NT2/D1 (cell line): Measurements from ENCODE around the gene MAT2A.

Source experiments
- DNase-seq: peaks from one replicate; pipeline ENCODE4 v3.0.0-alpha.2; 2011; ENCODE audit warnings: low read depth, low spot score
- H3K27me3 ChIP-seq: 2 replicates; pipeline ENCODE4 v1.6.0; 2011; ENCODE audit warnings: mild to moderate bottlenecking; ENCODE audit not compliant: insufficient read length, insufficient read depth
- H3K36me3 ChIP-seq: 2 replicates; pipeline ENCODE4 v1.6.1; 2011; ENCODE audit warnings: mild to moderate bottlenecking, low read length, mixed read lengths; ENCODE audit not compliant: insufficient read depth, insufficient read length
- H3K4me1 ChIP-seq: 2 replicates; pipeline ENCODE4 v1.5.1; 2011; ENCODE audit not compliant: insufficient read depth, insufficient read length
- H3K4me3 ChIP-seq: 2 replicates; pipeline ENCODE4 v1.5.1; 2011; ENCODE audit warnings: low read depth; ENCODE audit not compliant: insufficient read length
- H3K9ac ChIP-seq: 2 replicates; pipeline ENCODE4 v1.6.0; 2011; ENCODE audit warnings: low read depth; ENCODE audit not compliant: insufficient read length
- H3K9me3 ChIP-seq: 2 replicates; pipeline ENCODE4 v1.5.1; 2011; ENCODE audit warnings: mild to moderate bottlenecking, low read length; ENCODE audit not compliant: insufficient read depth
- SUZ12 ChIP-seq: IDR thresholded peaks from 2 replicates; pipeline ENCODE4 v1.6.1; 2011; ENCODE audit not compliant: insufficient read length, insufficient read depth; ENCODE audit errors: extremely low read depth
- YY1 ChIP-seq: IDR thresholded peaks from 2 replicates; pipeline ENCODE4 v1.6.1; 2011; ENCODE audit not compliant: insufficient read length, insufficient read depth
- ZNF274 ChIP-seq: IDR thresholded peaks from 2 replicates; pipeline ENCODE4 v1.6.1; 2011; ENCODE audit warnings: mild to moderate bottlenecking, low read depth, low read length

Gene MAT2A

DNA sequence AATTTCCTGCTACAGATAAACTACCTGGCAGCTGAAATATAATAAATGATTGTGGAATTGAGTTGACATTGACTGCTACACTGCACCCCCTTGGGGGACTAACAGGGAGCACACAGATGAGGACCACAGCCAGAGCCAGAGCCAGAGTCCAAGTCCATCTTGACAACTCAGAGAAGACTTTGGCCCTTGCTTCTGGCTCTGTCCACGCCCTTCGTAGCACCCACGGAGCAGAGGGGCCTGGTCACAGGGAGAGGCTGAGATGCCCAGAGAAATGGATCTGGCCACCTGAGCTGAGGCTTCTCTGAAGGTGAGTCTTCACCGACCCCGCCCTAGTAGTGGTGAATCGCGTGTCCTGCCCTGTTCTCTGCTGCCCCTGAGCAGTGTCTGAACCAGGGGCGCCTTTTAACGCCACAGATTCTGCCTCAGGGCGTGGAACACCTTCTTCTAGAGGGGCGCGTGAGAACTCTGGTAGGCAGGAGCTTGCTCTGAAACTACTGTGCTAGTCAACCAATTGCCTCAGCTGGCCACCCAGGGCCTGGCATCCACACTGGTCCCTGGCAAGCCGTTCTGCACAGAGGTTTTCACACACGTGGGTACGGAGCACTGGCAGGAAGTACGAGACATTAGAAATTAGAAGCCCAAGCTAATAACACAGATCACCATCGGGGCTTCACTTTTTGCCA is 35.7 kb upstream of the MAT2A start:
- Histone ChIP-seq H3K27me3 (no peaks in the 10 kb centered on the region), H3K4me1 (peaks cover 2% of the 10 kb centered on the region), H3K4me3 (no peak overlapping the region), H3K36me3 (no peaks in the 10 kb centered on the region), H3K9me3 (no peaks in the 10 kb centered on the region), H3K9ac (no peak overlapping the region)
- no peak for TF ChIP-seq SUZ12
- TF ChIP-seq YY1 = no peak
- no peak for TF ChIP-seq ZNF274
- DNase-seq = no peak

DNA sequence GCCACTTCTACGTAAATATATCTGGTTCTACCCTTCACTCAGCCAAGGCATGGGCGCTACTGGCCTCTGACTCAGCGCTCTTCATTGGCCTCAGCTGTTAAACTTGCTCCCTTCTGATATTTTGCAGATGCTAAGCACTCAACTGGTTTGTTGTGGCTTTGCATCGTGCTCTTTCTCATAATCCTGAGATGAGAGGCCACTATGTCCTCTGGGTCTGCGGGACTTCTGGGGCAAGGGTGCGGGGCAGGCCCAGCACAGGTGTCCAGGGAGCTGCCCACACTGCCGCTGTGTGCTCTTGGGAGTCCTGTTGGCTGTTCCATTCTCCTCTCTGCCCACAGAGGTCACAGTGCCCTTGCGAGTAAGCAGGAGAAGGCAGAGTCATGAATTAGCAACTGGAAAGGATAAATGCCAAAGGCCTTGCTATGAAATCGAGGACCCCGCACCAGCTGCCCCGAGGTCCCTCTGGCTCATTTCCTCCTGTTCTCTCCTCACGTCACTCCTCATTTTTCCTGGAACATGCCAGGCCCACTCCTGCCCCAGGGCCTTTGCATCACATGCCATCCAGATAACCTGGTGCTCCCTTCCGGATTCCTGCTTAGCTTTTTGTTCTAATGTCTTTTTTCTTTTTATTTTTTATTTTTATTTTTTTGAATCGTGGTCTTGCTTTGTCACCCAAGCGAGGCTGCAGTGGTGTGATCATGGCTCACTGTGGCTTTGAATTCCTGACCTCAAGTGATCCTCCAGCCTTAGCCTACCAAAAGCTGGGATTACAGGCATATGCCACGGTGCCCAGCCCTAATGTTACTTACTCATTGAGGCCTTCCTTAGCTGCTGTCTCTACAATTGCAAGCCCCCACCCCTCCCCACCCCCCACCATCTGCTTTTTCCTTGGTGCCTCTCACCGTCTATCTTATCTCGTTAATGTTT is 34.9 kb upstream of the MAT2A start:
- no peaks in the 10 kb centered on the region for H3K9me3 ChIP-seq
- H3K4me3 ChIP-seq = no peak overlapping the region
- no peak for DNase-seq
- H3K4me1 ChIP-seq = peaks cover under 1% of the 10 kb centered on the region
- TF ChIP-seq ZNF274 (no peak), YY1 (no peak), SUZ12 (no peak)
- H3K9ac ChIP-seq = no peak overlapping the region
- no peaks in the 10 kb centered on the region for H3K36me3 ChIP-seq
- H3K27me3 ChIP-seq = no peaks in the 10 kb centered on the region

DNA sequence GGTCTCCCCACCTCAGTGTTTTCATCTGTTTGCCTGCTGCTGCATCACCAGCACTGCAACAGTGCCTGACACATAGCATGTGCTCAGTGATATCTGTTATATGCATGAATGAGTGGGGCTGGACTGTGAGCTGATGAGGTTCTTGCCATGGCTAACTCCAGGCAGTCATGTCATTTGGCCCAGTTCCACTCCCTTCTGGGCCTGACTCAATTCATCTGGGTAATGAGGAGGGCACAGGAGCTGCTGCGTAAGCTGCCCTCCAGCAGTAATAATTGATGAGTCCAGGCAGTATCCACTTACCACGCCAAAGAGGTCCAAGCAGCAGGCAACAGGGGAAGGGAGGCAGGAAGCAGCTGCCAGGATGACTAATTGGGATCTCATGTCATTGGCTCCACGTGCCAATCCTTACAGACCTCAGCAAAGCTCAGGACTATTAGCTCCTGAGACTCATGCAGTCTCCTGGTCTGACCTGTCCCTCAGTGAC is 34.1 kb upstream of the MAT2A start:
- H3K36me3 ChIP-seq = no peaks in the 10 kb centered on the region
- no peak overlapping the region for H3K4me3 ChIP-seq
- no peaks in the 10 kb centered on the region for H3K4me1 ChIP-seq
- DNase-seq = no peak
- no peaks in the 10 kb centered on the region for H3K27me3 ChIP-seq
- TF ChIP-seq YY1 = no peak
- no peak for TF ChIP-seq SUZ12
- no peak for TF ChIP-seq ZNF274
- no peak overlapping the region for H3K9ac ChIP-seq
- H3K9me3 ChIP-seq = no peaks in the 10 kb centered on the region

DNA sequence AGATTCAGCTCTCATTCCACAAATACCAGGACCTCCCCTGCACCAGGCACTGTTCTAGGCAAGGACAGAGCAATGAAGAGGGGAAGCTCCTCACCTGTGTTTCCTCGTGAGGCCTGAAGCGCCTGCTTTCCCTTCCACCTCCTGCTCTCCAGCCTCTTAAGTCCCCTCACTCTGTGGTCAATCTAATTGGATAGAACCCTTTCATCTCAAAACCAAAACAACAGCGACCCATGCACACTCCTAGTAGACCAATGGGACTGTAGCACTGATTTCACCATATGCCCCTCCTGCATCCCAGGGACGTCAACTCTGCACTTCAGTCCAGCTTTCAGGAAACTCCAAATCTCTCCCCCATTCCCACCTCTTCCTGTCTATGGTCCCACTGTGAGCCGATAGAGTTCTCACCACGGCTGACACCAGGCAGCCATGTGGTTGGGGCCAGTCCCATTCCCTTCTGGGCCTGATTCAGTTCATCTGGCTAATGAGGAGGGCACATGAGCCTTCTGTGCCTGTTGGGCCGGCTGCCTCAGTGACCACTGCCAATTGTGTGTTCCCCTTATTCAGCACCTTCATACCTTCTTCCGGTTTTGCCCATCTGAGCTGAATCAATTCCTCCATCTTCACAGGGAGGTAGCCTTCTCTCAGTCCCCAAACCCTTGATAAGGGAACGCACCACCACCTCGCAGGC is 33.3 kb upstream of the MAT2A start:
- Histone ChIP-seq H3K27me3 (no peaks in the 10 kb centered on the region), H3K4me3 (no peak overlapping the region), H3K9me3 (no peaks in the 10 kb centered on the region), H3K9ac (no peak overlapping the region), H3K4me1 (no peaks in the 10 kb centered on the region), H3K36me3 (no peaks in the 10 kb centered on the region)
- no peak for DNase-seq
- TF ChIP-seq YY1 (no peak), SUZ12 (no peak), ZNF274 (no peak)

DNA sequence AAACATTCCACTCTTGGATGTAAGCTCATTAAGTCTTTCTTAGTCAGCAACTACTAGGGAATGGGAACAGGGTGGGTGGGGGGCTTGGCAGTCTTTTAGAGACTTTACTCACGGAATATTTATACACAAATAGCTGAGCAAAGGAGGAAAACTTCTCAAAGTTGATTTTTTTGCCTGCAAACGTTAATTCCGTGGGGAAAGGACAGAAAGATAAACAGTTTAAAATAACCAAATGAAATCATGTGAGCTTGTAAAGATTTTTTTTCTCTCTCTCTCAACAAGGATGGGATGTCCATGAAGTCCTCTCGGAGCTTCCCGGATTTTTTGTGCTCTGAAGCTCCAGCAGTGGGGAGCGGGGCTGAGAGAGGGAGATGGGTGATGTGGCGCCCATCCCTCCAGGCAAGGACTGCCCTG is 32.2 kb upstream of the MAT2A start:
- H3K4me3 ChIP-seq = no peak overlapping the region
- H3K9me3 ChIP-seq = no peaks in the 10 kb centered on the region
- no peak overlapping the region for H3K9ac ChIP-seq
- H3K4me1 ChIP-seq = no peaks in the 10 kb centered on the region
- DNase-seq = no peak
- TF ChIP-seq ZNF274 (no peak), YY1 (no peak), SUZ12 (no peak)
- no peaks in the 10 kb centered on the region for H3K27me3 ChIP-seq
- no peaks in the 10 kb centered on the region for H3K36me3 ChIP-seq

DNA sequence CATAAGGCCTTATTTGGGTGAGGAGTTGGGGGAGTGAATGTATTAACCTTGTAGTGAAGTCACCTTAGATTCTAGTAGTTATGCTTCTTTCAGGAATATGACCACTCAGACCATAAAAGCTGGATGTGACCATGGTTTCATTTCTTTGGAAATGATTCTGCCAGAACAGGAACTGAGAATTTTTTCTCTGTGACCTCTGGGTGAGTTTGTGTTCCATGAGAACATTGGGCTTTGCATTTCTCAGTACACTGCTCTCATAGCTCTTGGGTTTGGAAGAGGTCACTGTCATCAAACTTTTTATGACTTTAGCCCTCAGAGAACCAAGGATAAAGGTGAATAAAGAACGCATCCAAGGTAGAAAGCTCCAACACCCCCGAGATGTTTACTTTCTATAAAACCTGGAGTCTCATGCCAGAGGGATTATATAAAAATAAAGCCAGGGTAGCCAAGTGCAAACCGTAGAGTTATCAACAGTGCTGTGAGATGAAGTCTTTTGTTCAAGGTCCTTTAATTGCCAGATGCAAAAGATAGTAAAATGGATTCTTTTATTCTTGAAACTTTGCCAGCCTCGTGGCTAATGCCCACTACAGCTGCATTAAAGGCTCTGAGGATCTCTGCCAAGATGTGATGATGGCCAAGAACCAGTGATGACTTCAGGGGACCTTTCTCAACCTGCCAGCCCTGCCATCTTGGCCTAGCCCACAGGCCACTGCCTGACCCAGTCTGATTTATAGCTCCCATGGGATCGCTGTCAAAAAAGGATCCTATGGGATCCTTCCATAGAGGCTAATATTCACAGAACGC is 27.8 kb upstream of the MAT2A start:
- no peak for DNase-seq
- Histone ChIP-seq H3K4me3 (no peak overlapping the region), H3K27me3 (no peaks in the 10 kb centered on the region), H3K9me3 (no peaks in the 10 kb centered on the region), H3K36me3 (no peaks in the 10 kb centered on the region), H3K4me1 (peaks cover 3% of the 10 kb centered on the region), H3K9ac (no peak overlapping the region)
- TF ChIP-seq ZNF274 (no peak), SUZ12 (no peak), YY1 (no peak)
